CD8-positive, alpha-beta memory T cell (primary cell): ENCODE data around the gene ATF7. TPM values are rescaled to one million over a fixed set of nuclear protein-coding genes. Genes with fewer than 3 reads are reported as not detected.

Experiments used
- CTCF ChIA-PET: fragments of 350-600 bp; sonication (Branson Sonifier 250); formaldehyde crosslinking; loops from one replicate; lab custom pipeline; 2021; ENCODE audit warnings: antibody characterized with exemption; lab: Charles Lee
- POLR2A ChIA-PET: fragments of 350-600 bp; sonication (Branson Sonifier 250); formaldehyde crosslinking; loops from one replicate; lab custom pipeline; 2021; ENCODE audit warnings: antibody characterized with exemption; lab: Charles Lee
- DNase-seq, 5 donors: peaks; one replicate each; pipeline versions ENCODE4 v3.0.0 to v3.0.0-alpha.2; 2020 to 2022; ENCODE audit warnings: mixed read lengths in 1 of 5
- H3K27ac ChIP-seq: one replicate; pipeline ENCODE4 v1.7.0; 2013; ENCODE audit warnings: low read depth, mild to moderate bottlenecking, low read length, moderate library complexity
- H3K27me3 ChIP-seq: 2 replicates; pipeline ENCODE4 v1.7.0; 2013; ENCODE audit warnings: low read length, mild to moderate bottlenecking; ENCODE audit not compliant: insufficient read depth, poor library complexity, severe bottlenecking
- H3K36me3 ChIP-seq: 2 replicates; pipeline ENCODE4 v1.7.0; 2013; ENCODE audit warnings: mild to moderate bottlenecking, low read length, moderate library complexity; ENCODE audit not compliant: insufficient read depth
- H3K4me1 ChIP-seq: 2 replicates; pipeline ENCODE4 v1.7.0; 2013; ENCODE audit warnings: mild to moderate bottlenecking, low read length, moderate library complexity; ENCODE audit not compliant: insufficient read depth
- H3K4me3 ChIP-seq: 2 replicates; pipeline ENCODE4 v1.7.0; 2013; ENCODE audit warnings: mild to moderate bottlenecking, low read length
- H3K9me3 ChIP-seq: 2 replicates; pipeline ENCODE4 v1.7.0; 2013; ENCODE audit warnings: mild to moderate bottlenecking, low read length
- H3K27ac Mint-ChIP-seq, 8 donors: one replicate each; pipeline ENCODE4 v1.8.0; 2020 to 2021; ENCODE audit warnings: mixed read lengths in 8 of 8, mild to moderate bottlenecking in 6 of 8, inconsistent platforms in 3 of 8, moderate library complexity in 3 of 8
- H3K27me3 Mint-ChIP-seq, 2 donors: one replicate each; pipeline ENCODE4 v1.8.0; 2020 to 2021; ENCODE audit warnings: mixed read lengths in 2 of 2, mild to moderate bottlenecking in 1 of 2, moderate library complexity in 1 of 2
- H3K36me3 Mint-ChIP-seq, 3 donors: one replicate each; pipeline ENCODE4 v1.8.0; 2020 to 2021; ENCODE audit warnings: mixed read lengths in 3 of 3, inconsistent platforms in 1 of 3, mild to moderate bottlenecking in 1 of 3
- H3K4me1 Mint-ChIP-seq, 3 donors: one replicate each; pipeline ENCODE4 v1.8.0; 2020 to 2021; ENCODE audit warnings: mixed read lengths in 3 of 3, inconsistent platforms in 1 of 3, mild to moderate bottlenecking in 1 of 3
- H3K4me3 Mint-ChIP-seq, 7 donors: one replicate each; pipeline ENCODE4 v1.8.0; 2020 to 2021; ENCODE audit warnings: mixed read lengths in 7 of 7, mild to moderate bottlenecking in 6 of 7, moderate library complexity in 4 of 7, inconsistent platforms in 2 of 7
- H3K9me3 Mint-ChIP-seq, 5 donors: one replicate each; pipeline ENCODE4 v1.8.0; 2020 to 2022; ENCODE audit warnings: mixed read lengths in 5 of 5, mild to moderate bottlenecking in 3 of 5, moderate library complexity in 2 of 5, inconsistent platforms in 1 of 5
- polyA plus RNA-seq: library from polyadenylated mRNA; unstranded; fragments of 300-500 nt; fragmentation: Illumina TruSeq; gene quantifications from one replicate; pipeline ENCODE4 v1.2.3, GENCODE V29; 2021
- total RNA-seq, 2 experiments: library from RNA; stranded (reverse); gene quantifications; one replicate each; pipeline ENCODE4 v1.2.3, GENCODE V29; 2021

The ATF7 gene
- total and polyA plus RNA-seq, 3 experiments from 2014 or later: 13.4 to 28.1 (median 27.6) TPM

DNA sequence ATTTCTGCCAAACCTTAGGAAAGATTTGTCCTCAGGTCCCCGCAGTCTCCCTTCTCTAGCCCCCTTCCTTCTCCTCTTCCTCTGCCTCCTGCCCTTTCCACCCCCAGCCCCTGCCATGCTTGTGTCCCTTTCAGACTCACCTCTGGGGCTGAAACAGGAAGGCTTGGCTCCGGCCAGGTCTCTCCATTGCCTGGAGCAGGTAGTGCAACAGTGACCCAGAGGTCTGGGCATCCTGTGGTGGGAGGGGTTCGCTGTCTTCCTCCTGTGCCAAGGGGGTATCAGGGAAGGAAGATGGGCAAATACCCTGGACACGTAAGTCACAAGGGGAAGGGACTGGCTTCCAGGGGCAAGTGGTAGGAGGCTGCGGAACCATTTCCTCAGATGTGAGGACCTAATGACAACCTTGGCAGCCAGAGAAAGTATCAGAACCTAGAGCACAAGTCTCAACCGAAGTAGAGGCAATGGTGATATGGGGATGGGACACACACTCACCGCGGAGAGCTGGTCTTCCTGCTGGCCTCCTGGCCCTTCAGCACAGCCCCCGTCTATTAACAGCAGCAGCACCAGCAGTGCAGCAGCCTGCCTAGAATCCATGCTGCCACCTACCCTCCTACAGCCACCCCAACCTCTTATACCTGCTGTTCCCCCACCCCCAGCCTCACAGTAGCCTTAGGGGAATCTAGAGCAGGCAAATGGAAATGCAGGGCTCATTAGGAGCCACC is 119.1 kb downstream of the ATF7 start, which contains the start of gene NPFF:
NPFF (minus strand) TSS at position 604 of the 722 bp plus-strand sequence; CDS start at position 594, 10 bp downstream.
- peaks cover 6 to 17% (median 16%) of the 10 kb centered on the region in 3 donors for H3K4me1 Mint-ChIP-seq
- Histone ChIP-seq H3K4me1 (peaks cover 13% of the 10 kb centered on the region), H3K9me3 (no peaks in the 10 kb centered on the region), H3K36me3 (peaks cover 18% of the 10 kb centered on the region), H3K27me3 (no peaks in the 10 kb centered on the region), H3K4me3 (no peak within 1 kb of the TSS), H3K27ac (no peak within 1 kb of the TSS)
- ChIA-PET CTCF (interaction anchor here (2.5 to 4.9 kb wide), 4 partner anchors 14 to 154 kb away, joined by 13 to 57 read pairs (median 26); partner anchors contain the start of gene AMHR2), POLR2A (interaction anchor here (1.6 kb wide), 1 partner anchor 155 kb away, joined by 4 read pairs; no protein-coding TSS in a partner anchor)
- no peaks in the 10 kb centered on the region for H3K27me3 Mint-ChIP-seq
- peaks cover 0 to 48% (median 2%) of the 10 kb centered on the region in 3 donors for H3K36me3 Mint-ChIP-seq
- no peaks in the 10 kb centered on the region for H3K9me3 Mint-ChIP-seq
- no peak for DNase-seq
- peak within 1 kb of the TSS in 3 of 8 donors; percentile 69 to 88 (median 72) for H3K27ac Mint-ChIP-seq
- H3K4me3 Mint-ChIP-seq: no peak within 1 kb of the TSS

DNA sequence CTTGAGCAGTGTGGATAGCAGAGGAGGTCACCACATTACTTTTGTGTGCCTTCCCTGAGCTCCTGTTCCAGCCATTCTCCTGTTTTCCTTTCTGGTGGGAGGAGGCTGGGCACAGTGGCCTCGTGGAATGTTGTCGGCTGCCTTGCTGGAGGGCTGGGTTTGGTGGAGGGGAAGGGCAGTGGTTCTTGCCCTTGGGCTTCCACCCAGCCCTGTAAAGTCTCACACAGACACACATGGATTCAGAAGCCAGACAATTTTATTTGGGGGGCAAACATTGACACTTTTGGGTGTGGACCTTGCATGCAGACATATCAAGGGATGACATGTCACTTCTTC is 119.8 kb downstream of the ATF7 start:
- peaks cover 0 to 42% (median 2%) of the 10 kb centered on the region in 3 donors for H3K36me3 Mint-ChIP-seq
- ChIA-PET POLR2A (no interaction called here), CTCF (interaction anchor here (1.1 kb wide), 1 partner anchor 185 kb away, joined by 3 read pairs; the partner anchor contains the start of gene AAAS)
- Histone ChIP-seq H3K36me3 (peaks cover 14% of the 10 kb centered on the region), H3K4me1 (peaks cover 19% of the 10 kb centered on the region), H3K4me3 (no peak overlapping the region), H3K27ac (no peak overlapping the region), H3K27me3 (no peaks in the 10 kb centered on the region), H3K9me3 (no peaks in the 10 kb centered on the region)
- no peak for DNase-seq
- no peaks in the 10 kb centered on the region for H3K9me3 Mint-ChIP-seq
- H3K4me3 Mint-ChIP-seq: no peak overlapping the region
- no peak overlapping the region for H3K27ac Mint-ChIP-seq
- H3K4me1 Mint-ChIP-seq: peaks cover 12 to 23% (median 21%) of the 10 kb centered on the region in 3 donors
- H3K27me3 Mint-ChIP-seq: no peaks in the 10 kb centered on the region

- POLR2A ChIA-PET: no interaction called here
These were observed 120.4 kb downstream of the ATF7 start for GRCh38 chr12:53505555-53506449.

GRCh38 chr12:53505086-53505485 is 121.1 kb downstream of the ATF7 start:
- Mint-ChIP-seq H3K4me1 (peaks cover 14 to 31% (median 25%) of the 10 kb centered on the region in 3 donors), H3K9me3 (no peaks in the 10 kb centered on the region), H3K27me3 (no peaks in the 10 kb centered on the region), H3K27ac (peak overlapping the region in 1 of 8 donors; percentile 38), H3K4me3 (peak overlapping the region in 2 of 7 donors; percentile 29 to 50), H3K36me3 (peaks cover 0 to 41% (median 2%) of the 10 kb centered on the region in 3 donors)
- H3K9me3 ChIP-seq: no peaks in the 10 kb centered on the region
- H3K27ac ChIP-seq: no peak overlapping the region
- no peak for DNase-seq
- ChIA-PET POLR2A (interaction anchor here (0.5 kb wide), 1 partner anchor 27 kb away, joined by 9 read pairs; no protein-coding TSS in a partner anchor), CTCF (interaction anchor here (1.4 kb wide), 1 partner anchor 11 kb away, joined by 5 read pairs; no protein-coding TSS in a partner anchor)
- no peak overlapping the region for H3K4me3 ChIP-seq
- H3K4me1 ChIP-seq: peaks cover 21% of the 10 kb centered on the region
- H3K36me3 ChIP-seq: peaks cover 14% of the 10 kb centered on the region
- H3K27me3 ChIP-seq: no peaks in the 10 kb centered on the region

More at GRCh38 chr12:53505555-53506449, 120.4 kb downstream of the ATF7 start:
- CTCF ChIA-PET: interaction anchor here (1.1 to 1.4 kb wide), 2 partner anchors 12 to 185 kb away, joined by 3 to 5 read pairs; partner anchors contain the start of gene AAAS
- no peaks in the 10 kb centered on the region for H3K27me3 ChIP-seq
- no peak overlapping the region for H3K27ac ChIP-seq
- Mint-ChIP-seq H3K27ac (no peak overlapping the region), H3K4me3 (peak overlapping the region in 2 of 7 donors; percentile 23 to 50), H3K4me1 (peaks cover 12 to 26% (median 21%) of the 10 kb centered on the region in 3 donors), H3K27me3 (no peaks in the 10 kb centered on the region), H3K36me3 (peaks cover 0 to 44% (median 2%) of the 10 kb centered on the region in 3 donors), H3K9me3 (no peaks in the 10 kb centered on the region)
- H3K9me3 ChIP-seq: no peaks in the 10 kb centered on the region
- H3K36me3 ChIP-seq: peaks cover 14% of the 10 kb centered on the region
- H3K4me3 ChIP-seq: no peak overlapping the region
- H3K4me1 ChIP-seq: peaks cover 19% of the 10 kb centered on the region
- no peak for DNase-seq

DNA sequence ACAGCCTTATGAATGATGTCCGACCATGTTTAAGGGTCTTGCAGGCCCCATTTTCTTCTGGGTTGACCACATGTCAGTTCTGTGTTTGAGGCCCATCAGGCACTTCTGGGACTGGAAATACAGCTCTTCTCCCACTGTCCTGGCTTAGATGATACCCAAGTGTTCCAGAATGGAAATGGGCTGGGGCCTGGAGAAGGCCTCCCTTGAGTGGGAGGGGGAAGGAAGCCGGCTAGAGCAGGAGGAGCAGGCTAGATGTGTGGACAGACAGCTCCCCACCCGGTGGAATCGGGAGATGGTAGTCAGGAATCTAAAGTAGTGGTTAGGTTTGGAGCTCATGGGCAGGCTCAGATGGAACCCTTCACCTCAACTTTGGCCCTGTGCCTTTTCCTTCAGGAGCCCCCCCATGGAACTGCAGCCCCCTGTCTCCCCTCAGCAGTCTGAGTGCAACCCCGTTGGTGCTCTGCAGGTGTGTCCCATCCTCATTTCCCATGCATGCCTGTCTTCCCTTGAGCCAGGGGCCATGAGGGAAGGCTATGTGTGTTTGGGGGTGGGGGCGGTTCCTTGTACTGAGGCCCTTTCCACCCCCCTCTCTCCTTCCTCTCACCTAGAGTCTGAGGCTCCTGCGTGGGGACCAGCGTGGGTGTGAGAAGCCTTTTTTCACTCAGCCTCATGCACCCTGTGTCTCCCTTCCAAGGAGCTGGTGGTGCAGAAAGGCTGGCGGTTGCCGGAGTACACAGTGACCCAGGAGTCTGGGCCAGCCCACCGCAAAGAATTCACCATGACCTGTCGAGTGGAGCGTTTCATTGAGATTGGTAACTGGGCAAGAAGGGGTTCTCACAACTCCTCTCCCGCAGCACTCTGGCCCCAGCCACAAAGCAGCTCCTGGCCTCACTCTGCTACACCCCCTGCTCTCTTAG is 121.9 kb downstream of the ATF7 start:
- H3K9me3 ChIP-seq: no peaks in the 10 kb centered on the region
- H3K27me3 ChIP-seq: no peaks in the 10 kb centered on the region
- peak overlapping the region in 1 of 7 donors; percentile 68 for H3K4me3 Mint-ChIP-seq
- H3K9me3 Mint-ChIP-seq: no peaks in the 10 kb centered on the region
- no peak for DNase-seq
- peaks cover 14% of the 10 kb centered on the region for H3K36me3 ChIP-seq
- peaks cover 0 to 43% (median 3%) of the 10 kb centered on the region in 3 donors for H3K36me3 Mint-ChIP-seq
- H3K4me1 Mint-ChIP-seq: peaks cover 19 to 37% (median 29%) of the 10 kb centered on the region in 3 donors
- H3K4me1 ChIP-seq: peaks cover 27% of the 10 kb centered on the region
- no peak overlapping the region for H3K27ac ChIP-seq
- H3K4me3 ChIP-seq: no peak overlapping the region
- H3K27me3 Mint-ChIP-seq: no peaks in the 10 kb centered on the region
- ChIA-PET CTCF (interaction anchor here (1.4 to 1.5 kb wide), 3 partner anchors 10 to 159 kb away, joined by 4 to 5 read pairs (median 4); no protein-coding TSS in a partner anchor), POLR2A (interaction anchor here (0.5 kb wide), 2 partner anchors 27 to 76 kb away, joined by 7 to 9 read pairs; no protein-coding TSS in a partner anchor)
- H3K27ac Mint-ChIP-seq: peak overlapping the region in 3 of 8 donors; percentile 23 to 82 (median 55)

- ChIA-PET POLR2A (no interaction called here), CTCF (interaction anchor here (1.0 to 1.5 kb wide), 3 partner anchors 82 to 157 kb away, joined by 3 to 4 read pairs (median 4); no protein-coding TSS in a partner anchor)
- Mint-ChIP-seq H3K4me3 (peak overlapping the region in 5 of 7 donors; percentile 35 to 54 (median 48)), H3K9me3 (no peaks in the 10 kb centered on the region), H3K36me3 (peaks cover 0 to 43% (median 3%) of the 10 kb centered on the region in 3 donors), H3K27ac (peak overlapping the region in 5 of 8 donors; percentile 6 to 91 (median 70)), H3K4me1 (peaks cover 23 to 39% (median 29%) of the 10 kb centered on the region in 3 donors), H3K27me3 (no peaks in the 10 kb centered on the region)
- peaks cover 14% of the 10 kb centered on the region for H3K36me3 ChIP-seq
- no peaks in the 10 kb centered on the region for H3K9me3 ChIP-seq
- no peak for DNase-seq
- H3K4me1 ChIP-seq: peaks cover 29% of the 10 kb centered on the region
- H3K27ac ChIP-seq: no peak overlapping the region
- no peaks in the 10 kb centered on the region for H3K27me3 ChIP-seq
- H3K4me3 ChIP-seq: no peak overlapping the region
These were observed 123.0 kb downstream of the ATF7 start for GRCh38 chr12:53502983-53503728.
